MM.1S (cell line): Measurements from ENCODE around the gene CBLB.

ENCODE experiments used
- DNase-seq: peaks from one replicate; pipeline ENCODE4 v3.0.0-alpha.2; 2015
- H2AFZ ChIP-seq: fragments of 300-600 bp; sonication (generic); 2 replicates; pipeline ENCODE4 v1.6.0; 2016; ENCODE audit warnings: antibody characterized with exemption, low read length
- H3F3A ChIP-seq: fragments of 300-600 bp; sonication (generic); 2 replicates; pipeline ENCODE4 v1.6.1; 2016; ENCODE audit warnings: mild to moderate bottlenecking, antibody characterized with exemption, low read length, moderate library complexity, mixed read lengths; ENCODE audit not compliant: insufficient read depth
- H3K27ac ChIP-seq: fragments of 300-600 bp; sonication (generic); 2 replicates; pipeline ENCODE4 v1.5.1; 2016; ENCODE audit warnings: mild to moderate bottlenecking, low read length
- H3K27me3 ChIP-seq: fragments of 300-600 bp; sonication (generic); replicated peaks from 2 replicates; pipeline ENCODE4 v1.6.0; 2016; ENCODE audit warnings: low read length; ENCODE audit not compliant: insufficient read depth
- H3K36me3 ChIP-seq: fragments of 300-600 bp; sonication (generic); replicated peaks from 2 replicates; pipeline ENCODE4 v1.6.1; 2016; ENCODE audit warnings: mild to moderate bottlenecking, low read length, mixed read lengths; ENCODE audit not compliant: insufficient read depth
- H3K4me1 ChIP-seq: fragments of 300-600 bp; sonication (generic); 2 replicates; pipeline ENCODE4 v1.6.1; 2016; ENCODE audit warnings: low read length, mixed read lengths
- H3K4me2 ChIP-seq: fragments of 300-600 bp; sonication (generic); 2 replicates; pipeline ENCODE4 v1.6.0; 2016; ENCODE audit warnings: low read depth, low read length
- H3K4me3 ChIP-seq: fragments of 300-600 bp; sonication (generic); 2 replicates; pipeline ENCODE4 v1.5.1; 2016; ENCODE audit warnings: low read length, mixed read lengths
- H3K79me2 ChIP-seq: fragments of 300-600 bp; sonication (generic); 2 replicates; pipeline ENCODE4 v1.6.1; 2016; ENCODE audit warnings: mixed run types, low read length, mixed read lengths
- H3K9ac ChIP-seq: fragments of 300-600 bp; sonication (generic); 2 replicates; pipeline ENCODE4 v1.6.1; 2016; ENCODE audit warnings: low read length, mixed read lengths
- H3K9me2 ChIP-seq: fragments of 300-600 bp; sonication (generic); replicated peaks from 2 replicates; pipeline ENCODE4 v1.6.1; 2016; ENCODE audit warnings: mild to moderate bottlenecking, low read length, mixed read lengths; ENCODE audit not compliant: insufficient read depth
- H3K9me3 ChIP-seq: fragments of 300-600 bp; sonication (generic); replicated peaks from 2 replicates; pipeline ENCODE4 v1.6.1; 2016; ENCODE audit warnings: mild to moderate bottlenecking, low read length, mixed read lengths; ENCODE audit not compliant: insufficient read depth
- H4K20me1 ChIP-seq: fragments of 300-600 bp; sonication (generic); 2 replicates; pipeline ENCODE4 v1.6.1; 2016; ENCODE audit warnings: mild to moderate bottlenecking, low read length, moderate library complexity, mixed read lengths; ENCODE audit not compliant: insufficient read depth
- EZH2 ChIP-seq: fragments of 300-600 bp; sonication (generic); optimal IDR thresholded peaks from 2 replicates; pipeline ENCODE3; 2017; ENCODE audit warnings: low read depth, mild to moderate bottlenecking, antibody characterized with exemption, low read length, mixed read lengths
- EZH2phosphoT487 ChIP-seq: fragments of 300-600 bp; sonication (generic); IDR thresholded peaks from 2 replicates; pipeline ENCODE4 v1.6.1; 2018; ENCODE audit warnings: antibody characterized with exemption, low read length
- TF ChIP-seq, protein P1 (sequence below): fragments of 300-600 bp; sonication (generic); IDR thresholded peaks from 2 replicates; pipeline ENCODE4 v1.5.1; 2016; ENCODE audit warnings: antibody characterized with exemption, low read length, mixed read lengths

Gene CBLB

DNA sequence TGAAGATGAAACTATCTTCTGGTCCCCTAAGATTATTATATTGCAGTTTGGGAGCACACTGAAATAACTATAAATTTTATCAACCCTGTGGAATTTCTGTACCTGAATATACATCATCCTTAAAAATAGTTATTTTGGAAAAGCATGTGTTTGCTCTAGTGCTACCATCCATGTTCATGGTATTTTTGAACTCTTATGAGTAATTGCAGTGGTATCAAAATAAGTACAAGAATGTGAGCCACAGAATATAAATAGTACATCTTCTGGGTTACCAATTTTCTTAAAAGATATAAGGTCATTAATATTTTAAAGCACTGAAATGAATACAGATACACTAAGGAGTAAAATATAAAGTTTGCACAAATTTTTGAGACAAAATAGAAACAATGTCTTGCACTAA lies 206.5 kb downstream of the CBLB start:
- Histone ChIP-seq H3K36me3 (no peaks in the 10 kb centered on the region), H3K9me3 (no peaks in the 10 kb centered on the region), H3K4me3 (no peak overlapping the region), H3K9me2 (no peaks in the 10 kb centered on the region), H3K27ac (no peak overlapping the region), H3K79me2 (no peaks in the 10 kb centered on the region), H3K4me2 (no peak overlapping the region), H3K4me1 (no peaks in the 10 kb centered on the region), H2AFZ (no peak overlapping the region), H3K9ac (no peak overlapping the region), H4K20me1 (no peaks in the 10 kb centered on the region), H3K27me3 (no peaks in the 10 kb centered on the region), H3F3A (no peaks in the 10 kb centered on the region)
- no peak for DNase-seq
- no peak for TF ChIP-seq EZH2
- TF ChIP-seq EZH2phosphoT487 = no peak
- TF ChIP-seq, protein P1, sequence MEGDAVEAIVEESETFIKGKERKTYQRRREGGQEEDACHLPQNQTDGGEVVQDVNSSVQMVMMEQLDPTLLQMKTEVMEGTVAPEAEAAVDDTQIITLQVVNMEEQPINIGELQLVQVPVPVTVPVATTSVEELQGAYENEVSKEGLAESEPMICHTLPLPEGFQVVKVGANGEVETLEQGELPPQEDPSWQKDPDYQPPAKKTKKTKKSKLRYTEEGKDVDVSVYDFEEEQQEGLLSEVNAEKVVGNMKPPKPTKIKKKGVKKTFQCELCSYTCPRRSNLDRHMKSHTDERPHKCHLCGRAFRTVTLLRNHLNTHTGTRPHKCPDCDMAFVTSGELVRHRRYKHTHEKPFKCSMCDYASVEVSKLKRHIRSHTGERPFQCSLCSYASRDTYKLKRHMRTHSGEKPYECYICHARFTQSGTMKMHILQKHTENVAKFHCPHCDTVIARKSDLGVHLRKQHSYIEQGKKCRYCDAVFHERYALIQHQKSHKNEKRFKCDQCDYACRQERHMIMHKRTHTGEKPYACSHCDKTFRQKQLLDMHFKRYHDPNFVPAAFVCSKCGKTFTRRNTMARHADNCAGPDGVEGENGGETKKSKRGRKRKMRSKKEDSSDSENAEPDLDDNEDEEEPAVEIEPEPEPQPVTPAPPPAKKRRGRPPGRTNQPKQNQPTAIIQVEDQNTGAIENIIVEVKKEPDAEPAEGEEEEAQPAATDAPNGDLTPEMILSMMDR = no peak

- no peaks in the 10 kb centered on the region for H4K20me1 ChIP-seq
- no peak overlapping the region for H3K4me3 ChIP-seq
- H3K79me2 ChIP-seq = no peaks in the 10 kb centered on the region
- TF ChIP-seq EZH2phosphoT487 = no peak
- TF ChIP-seq EZH2 = no peak
- TF ChIP-seq, protein P1 = no peak
- H3K36me3 ChIP-seq = no peaks in the 10 kb centered on the region
- no peak overlapping the region for H2AFZ ChIP-seq
- no peak overlapping the region for H3K27ac ChIP-seq
- no peak overlapping the region for H3K9ac ChIP-seq
- no peak for DNase-seq
- no peaks in the 10 kb centered on the region for H3K9me3 ChIP-seq
- H3K4me1 ChIP-seq = no peaks in the 10 kb centered on the region
- H3K4me2 ChIP-seq = no peak overlapping the region
- H3K27me3 ChIP-seq = no peaks in the 10 kb centered on the region
- no peaks in the 10 kb centered on the region for H3F3A ChIP-seq
- H3K9me2 ChIP-seq = no peaks in the 10 kb centered on the region
Observed at GRCh38 chr3:105661461-105661860, 207.4 kb downstream of the CBLB start.

GRCh38 chr3:105656651-105657504 lies 211.9 kb downstream of the CBLB start:
- no peaks in the 10 kb centered on the region for H3K27me3 ChIP-seq
- no peak for DNase-seq
- H3K4me3 ChIP-seq = no peak overlapping the region
- no peaks in the 10 kb centered on the region for H3K79me2 ChIP-seq
- H3K9me2 ChIP-seq = no peaks in the 10 kb centered on the region
- TF ChIP-seq EZH2phosphoT487 (no peak), EZH2 (no peak)
- TF ChIP-seq, protein P1 = no peak
- H3K9ac ChIP-seq = no peak overlapping the region
- no peaks in the 10 kb centered on the region for H3K9me3 ChIP-seq
- H3K36me3 ChIP-seq = no peaks in the 10 kb centered on the region
- no peaks in the 10 kb centered on the region for H3K4me1 ChIP-seq
- H2AFZ ChIP-seq = no peak overlapping the region
- no peak overlapping the region for H3K27ac ChIP-seq
- no peaks in the 10 kb centered on the region for H3F3A ChIP-seq
- no peak overlapping the region for H3K4me2 ChIP-seq
- no peaks in the 10 kb centered on the region for H4K20me1 ChIP-seq
